ENCODE measurements around the gene BSND.

The BSND gene

GRCh38 chr1:55040933-55041494 is 42.3 kb downstream of the BSND start:
- peak overlapping the region in 3 of 7 experiments; percentile 17 to 41 (median 40) for H3K4me3 ChIP-seq

GRCh38 chr1:55041613-55042012 is 42.9 kb downstream of the BSND start:
- no peak overlapping the region for H3K4me3 ChIP-seq
- H3K27ac ChIP-seq = no peak overlapping the region

More at GRCh38 chr1:55040933-55041494, 42.3 kb downstream of the BSND start:
- no peak overlapping the region for H3K27ac ChIP-seq

- Histone ChIP-seq H3K27ac (no peak overlapping the region), H3K4me3 (no peak overlapping the region)
Observed at GRCh38 chr1:55043011-55043410, 44.3 kb downstream of the BSND start.

GRCh38 chr1:55043726-55044125 is 45.0 kb downstream of the BSND start:
- no peak overlapping the region for H3K27ac ChIP-seq
- H3K4me3 ChIP-seq = no peak overlapping the region

- Histone ChIP-seq H3K27ac (no peak overlapping the region), H3K4me3 (no peak overlapping the region)
Observed at GRCh38 chr1:55044617-55045397, 46.1 kb downstream of the BSND start.

- no peak overlapping the region for H3K27ac ChIP-seq
- H3K4me3 ChIP-seq = no peak overlapping the region
Observed at GRCh38 chr1:55045430-55045829, 46.7 kb downstream of the BSND start.

GRCh38 chr1:55046871-55047270 is 48.1 kb downstream of the BSND start:
- Histone ChIP-seq H3K4me3 (no peak overlapping the region), H3K27ac (no peak overlapping the region)

GRCh38 chr1:55047611-55048010 is 48.9 kb downstream of the BSND start:
- no peak overlapping the region for H3K27ac ChIP-seq
- no peak overlapping the region for H3K4me3 ChIP-seq

- Histone ChIP-seq H3K4me3 (no peak overlapping the region), H3K27ac (no peak overlapping the region)
Observed at GRCh38 chr1:55048453-55049270, 49.9 kb downstream of the BSND start.

- Histone ChIP-seq H3K27ac (no peak overlapping the region), H3K4me3 (no peak overlapping the region)
Observed at GRCh38 chr1:55049271-55049913, 50.7 kb downstream of the BSND start.

GRCh38 chr1:55049914-55050278 is 51.2 kb downstream of the BSND start:
- no peak overlapping the region for H3K27ac ChIP-seq
- H3K4me3 ChIP-seq = no peak overlapping the region

GRCh38 chr1:55050283-55050682 is 51.5 kb downstream of the BSND start:
- Histone ChIP-seq H3K4me3 (no peak overlapping the region), H3K27ac (no peak overlapping the region)

GRCh38 chr1:55051169-55051568 is 52.4 kb downstream of the BSND start:
- no peak overlapping the region for H3K4me3 ChIP-seq
- H3K27ac ChIP-seq = no peak overlapping the region

GRCh38 chr1:55051621-55052020 is 52.9 kb downstream of the BSND start:
- no peak overlapping the region for H3K27ac ChIP-seq
- no peak overlapping the region for H3K4me3 ChIP-seq

GRCh38 chr1:55052221-55053142 is 53.7 kb downstream of the BSND start:
- Histone ChIP-seq H3K4me3 (no peak overlapping the region), H3K27ac (no peak overlapping the region)

GRCh38 chr1:55053265-55053954 is 54.7 kb downstream of the BSND start:
- no peak overlapping the region for H3K27ac ChIP-seq
- no peak overlapping the region for H3K4me3 ChIP-seq

- H3K27ac ChIP-seq = no peak overlapping the region
- H3K4me3 ChIP-seq = no peak overlapping the region
Observed at GRCh38 chr1:55054396-55054795, 55.7 kb downstream of the BSND start.

- Histone ChIP-seq H3K4me3 (no peak overlapping the region), H3K27ac (no peak overlapping the region)
Observed at GRCh38 chr1:55055084-55055882, 56.5 kb downstream of the BSND start.
